Activated CD4-positive, alpha-beta T cell treated with anti-CD3 and anti-CD28 coated beads, Interleukin-2, amount 50 U/mL, for 24 hours (primary cell): Measurements from ENCODE around the gene C7orf25.
"Not testable (repeated sequence)": the region's sequence is repeated elsewhere in the genome, so short reads cannot be mapped to it uniquely, and the experiment has no call there.

ENCODE experiments used
- DNase-seq, 2 donors: peaks; one replicate each; pipeline ENCODE4 v3.0.0-alpha.2; 2020; ENCODE audit warnings: low read depth in 1 of 2, low spot score in 1 of 2

The C7orf25 gene

DNA sequence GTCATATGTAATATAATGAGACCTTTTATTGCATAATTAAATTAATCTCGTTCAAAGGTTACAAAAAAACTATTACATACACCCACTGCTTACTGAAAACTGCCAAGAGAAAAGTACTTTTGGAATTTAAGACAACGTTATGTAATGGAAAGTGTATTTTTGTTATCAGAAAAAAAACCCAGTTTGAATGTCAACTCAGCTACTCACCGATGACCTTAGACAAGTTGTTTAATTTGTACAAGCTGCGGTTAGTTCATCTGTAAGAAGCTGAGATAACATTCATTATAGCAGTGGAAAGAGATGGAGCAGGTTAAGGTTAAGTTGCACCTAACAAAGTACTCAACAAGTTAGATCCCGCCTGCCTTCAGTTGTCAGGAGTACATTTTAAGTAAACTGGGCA, 19.0 kb upstream of the C7orf25 start:
- DNase-seq = no peak

DNA sequence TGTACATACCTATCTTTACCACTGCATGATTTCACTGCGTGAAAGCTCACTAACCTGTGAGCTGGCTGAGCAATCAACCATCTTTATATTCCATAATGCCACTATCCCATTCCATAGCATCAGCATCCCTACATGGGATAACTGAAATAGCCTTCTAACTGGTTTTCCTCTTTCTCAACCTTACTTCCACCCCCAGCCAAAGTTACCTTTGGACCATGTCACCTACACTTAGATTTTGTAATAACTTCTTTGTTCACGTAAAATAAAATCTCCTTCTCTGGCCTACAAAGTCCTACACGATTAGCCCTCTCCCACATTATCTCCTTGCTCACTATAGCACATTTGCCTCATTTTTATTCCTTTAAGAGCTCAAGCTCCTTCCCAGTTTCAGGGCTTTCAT, 17.6 kb upstream of the C7orf25 start:
- no peak for DNase-seq

DNA sequence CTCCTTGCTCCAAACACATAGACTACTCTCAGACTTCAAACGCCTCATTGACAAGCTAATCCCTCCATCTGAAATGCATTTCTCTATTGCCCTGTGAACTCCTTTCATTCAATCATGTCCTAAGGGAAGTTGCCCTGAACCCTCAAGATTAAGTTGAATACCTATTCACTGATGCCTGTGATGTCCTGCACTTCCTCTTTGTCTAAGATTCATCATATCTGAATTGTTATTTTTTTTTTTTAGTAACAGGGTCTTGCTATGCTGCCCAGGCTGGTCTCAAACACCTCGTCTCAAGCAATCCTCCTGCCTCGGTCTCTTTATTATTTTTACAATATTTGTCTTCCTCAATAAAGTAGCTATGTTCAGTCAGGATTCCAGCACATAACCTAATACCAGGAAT, 16.9 kb upstream of the C7orf25 start:
- no peak for DNase-seq

DNA sequence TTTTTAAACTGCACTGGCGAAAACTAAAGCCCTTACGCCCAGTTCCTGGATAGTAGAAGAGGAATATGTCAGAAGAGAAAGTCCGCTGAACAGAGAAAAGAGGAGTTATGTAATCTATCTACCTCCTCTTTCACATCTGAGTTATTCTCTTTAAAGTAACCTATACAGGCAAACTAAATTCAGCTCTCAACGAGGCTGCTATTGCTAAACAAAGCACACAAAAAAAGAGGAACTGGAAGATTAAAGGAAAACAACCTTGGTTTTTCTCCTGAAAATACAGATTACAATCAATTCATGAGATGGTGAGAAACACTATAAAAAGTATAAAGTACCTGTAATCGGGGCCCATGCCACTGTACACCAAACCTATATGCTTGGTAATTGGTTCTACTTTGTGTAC, 14.3 kb upstream of the C7orf25 start:
- DNase-seq = no peak

DNA sequence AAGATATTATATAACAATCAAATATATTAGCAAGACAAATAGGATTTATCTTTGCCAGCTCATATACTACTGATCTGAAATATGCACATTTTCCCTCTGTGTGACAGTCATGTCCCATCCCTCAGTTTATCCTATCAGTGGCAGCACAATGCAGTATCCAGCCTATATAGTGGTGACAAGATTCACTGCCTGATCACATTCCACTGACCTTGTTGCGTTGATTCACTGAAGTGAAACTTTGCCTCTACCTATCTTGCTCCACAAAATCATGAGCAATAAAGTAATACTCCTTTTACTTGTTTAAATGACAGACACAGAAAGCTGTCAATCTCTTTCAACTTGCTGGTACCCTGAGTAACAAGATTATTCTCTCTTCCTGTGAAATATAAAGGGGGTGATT, 13.8 kb upstream of the C7orf25 start:
- DNase-seq = no peak

DNA sequence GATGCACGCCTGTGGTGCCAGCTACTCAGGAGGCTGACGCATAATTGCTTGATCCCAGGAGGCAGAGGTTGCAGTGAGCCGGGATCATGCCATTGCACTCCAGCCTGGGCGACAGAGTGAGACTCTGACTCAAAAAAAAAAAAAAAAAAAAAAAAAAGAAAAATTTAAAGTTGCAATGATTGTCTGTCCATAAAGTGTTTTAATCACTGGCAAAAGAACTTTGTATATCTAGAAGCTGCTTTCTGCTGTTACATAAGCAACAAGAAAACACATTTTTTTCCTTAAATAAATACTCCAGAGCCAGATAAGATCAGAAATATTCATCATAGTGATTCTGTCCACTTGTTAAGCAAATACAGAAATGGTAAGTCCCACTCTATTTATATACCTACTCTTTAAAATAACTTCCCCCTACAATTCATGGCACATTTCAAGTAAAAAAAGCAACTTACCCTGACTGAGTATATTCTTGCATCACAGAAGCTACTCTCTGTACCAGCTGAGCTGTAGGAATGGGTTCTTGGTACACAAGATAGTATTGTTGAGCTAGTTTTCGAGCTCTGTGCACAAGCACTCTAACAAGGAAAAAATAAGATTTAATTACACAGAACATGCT, 12.5 kb upstream of the C7orf25 start:
- no peak for DNase-seq

DNA sequence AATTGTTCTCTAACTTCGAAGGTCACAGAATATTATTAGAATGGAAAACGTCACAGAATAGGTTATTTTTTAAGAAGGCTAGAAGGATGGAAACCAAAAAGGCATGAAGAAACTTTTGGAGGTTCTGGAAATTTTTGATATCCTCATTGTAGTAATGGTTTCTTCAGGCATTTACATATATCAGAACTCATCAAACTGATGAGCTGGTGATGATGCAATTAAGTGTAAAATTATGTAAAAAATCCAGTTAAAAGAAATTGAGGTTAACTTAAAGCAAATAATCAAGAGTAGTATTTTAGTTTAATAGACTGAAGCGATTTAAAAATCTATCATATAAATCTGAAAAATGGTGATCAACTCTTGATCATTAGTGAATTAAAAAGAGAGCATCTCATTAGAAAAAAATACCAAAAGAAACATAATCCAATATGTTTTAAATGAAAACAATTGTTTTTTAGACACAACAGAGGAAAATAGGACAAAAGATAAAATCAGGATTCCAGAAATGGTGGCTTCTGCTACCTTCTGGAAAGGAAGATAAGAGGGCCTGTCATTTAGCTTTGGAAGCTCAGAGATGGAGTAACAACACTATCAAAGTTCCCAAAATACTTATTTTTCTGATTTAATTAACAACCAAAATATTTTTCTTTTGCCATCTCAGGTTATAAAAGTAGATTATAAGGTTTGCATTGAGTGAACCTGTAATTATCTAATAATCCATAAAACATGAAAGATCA, 10.3 kb upstream of the C7orf25 start:
- DNase-seq = no peak

DNA sequence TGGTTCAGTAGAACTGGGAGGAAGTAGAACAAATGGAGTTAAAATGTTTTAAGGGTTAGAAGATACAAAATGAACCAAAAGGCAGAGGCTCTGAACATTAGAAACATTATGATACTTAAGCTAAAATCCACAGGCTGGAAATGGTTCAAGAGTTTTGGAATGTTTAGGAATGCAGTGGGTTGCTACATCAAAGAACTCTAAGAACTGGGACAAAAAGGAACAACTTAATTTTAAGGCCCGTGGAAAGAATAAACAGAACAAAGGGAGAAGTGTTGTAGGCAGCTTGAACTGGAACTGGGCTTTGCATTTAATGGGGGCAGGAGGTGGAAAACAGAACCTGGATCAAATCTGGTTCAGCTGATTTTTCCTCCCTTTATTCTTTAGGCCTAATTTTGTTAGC, 3.5 kb upstream of the C7orf25 start:
- DNase-seq = no peak

DNA sequence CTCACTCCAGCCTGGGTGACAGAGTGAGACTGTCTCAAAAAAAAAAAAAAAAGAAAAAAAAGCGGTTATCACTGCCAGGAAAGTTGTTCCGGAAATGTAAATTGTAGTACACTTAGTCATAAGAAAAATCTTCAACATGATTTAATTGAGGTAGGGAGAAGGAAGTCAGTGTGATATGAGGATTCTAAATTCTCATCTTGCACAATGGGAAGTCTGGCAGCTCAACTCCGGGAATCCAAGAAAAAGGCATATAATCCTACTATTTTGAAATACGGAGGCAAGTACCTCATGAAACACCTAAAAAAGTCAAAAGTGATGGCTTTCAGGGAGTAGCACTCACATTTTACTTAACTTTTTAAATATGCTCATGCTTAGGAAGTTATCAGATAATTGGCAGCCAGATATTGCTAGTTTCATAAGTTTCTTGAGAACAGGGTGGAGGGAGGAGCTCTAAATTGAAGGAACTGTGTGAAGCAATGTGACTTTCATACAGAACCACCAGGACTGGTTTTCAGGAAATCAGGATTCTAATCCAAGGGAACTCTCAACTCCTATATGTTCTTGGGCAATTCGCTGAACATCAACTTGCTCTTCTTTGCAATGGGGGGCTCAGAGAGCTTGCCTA, 2.7 kb upstream of the C7orf25 start:
- DNase-seq = no peak

DNA sequence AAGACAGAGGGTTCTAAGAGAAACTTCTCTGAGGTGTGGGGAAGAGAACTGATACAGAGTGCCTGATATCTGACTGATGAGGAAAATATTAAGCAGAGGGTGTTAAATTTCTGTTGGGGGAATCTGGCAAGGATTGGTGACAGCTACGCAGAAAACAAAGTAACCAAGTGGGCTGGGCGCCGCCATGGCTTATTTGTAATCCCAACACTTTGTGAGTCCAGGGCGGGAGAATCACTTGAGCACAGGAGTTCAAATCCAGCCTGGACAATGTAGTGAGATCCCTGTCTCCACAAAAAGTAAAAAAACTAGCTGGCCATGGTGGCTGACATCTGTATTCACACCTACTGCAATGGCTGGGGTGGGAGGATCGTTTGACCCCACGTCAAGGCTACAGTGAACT, 2.1 kb upstream of the C7orf25 start:
- DNase-seq = no peak

DNA sequence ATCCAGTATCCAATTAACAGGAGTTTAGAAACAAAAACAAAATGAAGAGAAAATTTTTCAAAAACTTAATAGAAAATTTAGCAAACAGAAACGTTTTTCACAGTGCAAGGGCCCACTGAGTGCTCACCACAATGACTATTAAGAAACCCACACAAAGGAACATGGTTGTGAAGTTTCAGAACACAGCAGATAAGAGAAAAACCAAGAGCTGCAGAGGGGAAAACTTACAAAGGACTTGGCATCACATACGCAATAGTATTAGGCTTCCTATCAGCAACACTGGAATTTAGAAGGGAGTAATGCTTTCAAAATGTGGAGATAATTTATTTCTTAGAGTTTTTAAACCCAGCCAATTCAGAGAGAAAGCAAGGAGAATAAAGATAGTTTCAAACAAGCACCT, 1.7 kb upstream of the C7orf25 start:
- no peak for DNase-seq

DNA sequence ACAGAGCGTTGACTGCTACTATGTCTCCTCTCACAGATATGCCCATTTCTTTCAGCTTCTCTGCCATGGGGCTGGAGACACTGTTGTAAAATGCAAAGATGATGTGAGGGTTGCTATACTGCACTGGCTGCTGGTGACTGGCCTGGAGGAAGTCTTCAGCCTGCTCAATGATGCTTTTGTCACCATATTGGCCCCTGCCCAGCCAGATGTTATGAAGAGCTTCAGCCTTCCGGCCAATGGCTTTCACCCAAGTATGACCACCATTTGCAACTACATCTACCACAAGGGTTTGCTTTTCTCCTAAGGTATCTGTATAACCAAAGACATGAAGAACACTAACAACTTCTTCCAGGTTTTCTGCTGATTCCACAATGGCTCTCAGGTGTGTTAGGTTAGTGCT, 1.6 kb downstream of the C7orf25 start:
- no peak for DNase-seq

DNA sequence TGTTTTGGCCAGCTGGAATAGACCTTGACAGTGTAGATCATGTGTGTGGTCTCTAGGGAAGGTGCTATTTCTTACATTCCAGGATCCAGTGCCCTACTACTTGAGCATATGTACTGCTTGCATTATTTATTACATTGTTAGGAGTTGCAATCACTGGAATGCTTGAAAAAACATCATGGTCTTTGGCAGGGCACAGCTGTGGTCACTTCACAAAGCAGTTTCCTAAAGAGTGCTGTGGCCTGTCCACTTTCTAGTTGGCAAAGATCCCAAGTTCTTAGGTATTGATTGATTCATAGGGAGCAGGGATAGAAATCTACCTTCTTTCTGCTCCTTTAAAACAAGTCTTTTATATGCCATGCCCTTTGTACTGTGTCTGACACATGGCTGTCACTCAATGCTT, 4.6 kb downstream of the C7orf25 start:
- DNase-seq = no peak

DNA sequence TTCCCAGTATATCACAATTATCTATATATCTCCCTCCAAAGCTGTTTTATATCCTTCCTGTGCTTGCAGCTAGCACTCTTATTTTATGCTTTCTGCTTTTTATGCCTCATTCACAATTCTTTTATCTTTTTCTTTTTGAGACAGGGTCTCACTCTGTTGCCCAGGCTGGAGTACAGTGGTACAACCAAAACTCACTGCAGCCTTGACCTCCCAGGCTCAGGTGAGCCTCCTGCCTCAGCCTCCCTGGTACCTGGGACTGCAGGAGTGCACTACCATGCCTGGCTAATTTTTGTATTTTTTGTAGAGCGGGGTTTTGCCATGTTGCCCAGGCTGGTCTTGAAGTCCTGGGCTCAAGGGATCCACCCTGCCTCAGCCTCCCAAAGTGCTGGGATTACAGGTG, 5.7 kb downstream of the C7orf25 start:
- DNase-seq = no peak

DNA sequence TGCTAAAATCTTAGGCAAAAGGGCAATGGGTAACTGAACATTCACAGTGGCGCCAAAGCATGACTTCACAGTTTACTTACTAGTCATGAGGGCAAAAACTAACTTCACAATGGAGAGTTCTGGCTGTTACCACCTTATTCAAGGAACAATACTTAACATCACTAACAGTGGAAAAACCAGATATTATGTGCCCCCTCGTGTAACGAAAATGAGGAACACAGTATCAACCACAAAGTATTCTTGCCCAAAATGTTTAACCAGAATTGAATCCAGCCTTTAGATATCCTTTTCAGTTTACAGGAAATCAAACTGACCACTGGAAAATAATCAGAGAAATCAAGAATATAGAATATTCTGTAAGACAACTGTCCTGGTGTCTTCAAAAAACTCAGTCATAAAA, 9.5 kb downstream of the C7orf25 start:
- no peak for DNase-seq

DNA sequence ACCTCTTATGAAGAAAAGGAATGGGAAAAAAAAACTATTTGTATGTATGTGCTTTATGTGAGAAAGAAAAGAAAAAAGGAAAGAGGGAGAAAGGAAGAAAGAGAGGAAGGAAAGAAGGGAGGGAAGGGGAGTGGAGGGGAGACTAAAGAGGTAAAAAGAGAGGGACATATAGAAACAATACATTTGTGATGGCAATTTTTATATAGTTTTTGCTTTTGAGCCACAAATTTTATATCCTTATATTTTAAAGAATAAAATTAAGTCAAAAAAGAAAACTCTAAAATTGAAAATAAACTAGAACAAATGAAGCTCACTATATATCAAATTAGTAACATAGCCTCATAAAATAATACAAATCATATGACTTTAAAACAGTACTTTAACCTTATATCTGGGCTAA, 11.0 kb downstream of the C7orf25 start:
- no peak for DNase-seq

DNA sequence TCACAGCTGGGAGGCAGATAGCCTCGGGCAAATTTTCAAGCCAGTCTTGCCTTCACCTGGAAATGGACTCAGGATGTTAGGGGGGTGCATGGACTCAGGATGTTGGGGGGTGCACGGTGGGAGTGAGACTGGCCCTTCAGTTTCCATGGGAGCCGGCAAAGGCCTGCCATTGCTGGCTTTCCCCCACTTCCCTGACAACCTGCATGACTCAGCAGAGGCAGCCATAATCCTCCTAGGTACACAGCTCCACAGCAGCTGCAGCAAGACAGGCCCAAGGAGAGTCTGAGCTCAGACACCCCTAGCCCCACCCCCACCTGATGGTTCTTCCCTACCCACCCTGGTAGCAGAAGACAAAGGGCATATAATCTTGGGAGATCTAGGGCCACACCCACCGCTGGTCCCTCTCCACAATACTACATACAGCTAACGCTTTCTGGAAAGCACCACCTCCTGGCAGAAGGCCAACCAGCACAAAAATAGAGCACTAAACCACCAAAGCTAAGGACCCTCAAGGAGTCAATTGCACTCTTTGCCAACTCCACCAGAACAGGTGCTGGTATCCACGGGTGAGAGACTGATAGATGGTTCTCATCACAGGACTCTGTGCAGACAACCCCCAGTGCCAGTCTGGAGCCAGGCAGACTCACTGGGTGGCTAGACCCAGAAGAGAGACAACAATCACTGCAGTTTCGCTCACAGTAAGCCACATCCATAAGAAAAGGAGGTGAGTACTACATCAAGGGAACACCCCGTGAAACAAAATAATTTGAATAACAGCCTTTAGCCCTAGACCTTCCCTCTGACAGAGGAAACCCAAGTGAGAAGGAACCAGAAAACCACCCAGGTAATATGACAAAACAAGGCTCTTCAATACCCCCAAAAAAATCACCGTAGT, 18.3 kb downstream of the C7orf25 start:
- DNase-seq = no peak

DNA sequence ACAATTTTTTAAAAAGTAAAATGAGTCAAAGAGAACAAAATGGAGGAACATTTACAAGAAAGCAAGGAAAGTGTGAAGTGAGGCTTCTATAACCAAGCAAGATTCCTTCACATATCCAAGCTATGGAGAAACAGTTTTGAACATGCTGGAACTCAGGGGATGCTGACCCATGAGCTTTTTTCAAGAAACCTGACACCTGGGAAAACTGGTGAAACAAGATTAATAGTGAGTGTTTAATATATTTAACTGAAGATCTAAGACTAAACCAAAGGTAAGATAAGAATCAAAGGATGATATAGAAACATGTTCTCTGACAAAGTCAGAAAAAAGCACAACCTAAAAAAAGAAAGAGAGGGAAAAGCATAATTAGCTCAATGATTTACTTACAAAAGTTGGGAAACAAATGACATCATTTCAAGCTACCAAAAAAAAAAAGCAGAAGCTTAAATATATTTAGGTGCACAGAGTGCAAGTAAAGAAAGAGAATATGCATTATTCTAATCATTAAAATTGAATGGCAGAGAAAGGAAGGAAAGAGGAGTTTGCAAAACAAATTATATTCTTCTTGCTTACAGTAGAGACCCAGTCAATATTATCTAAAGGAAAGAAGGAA, 24.9 kb downstream of the C7orf25 start:
- no peak for DNase-seq

DNA sequence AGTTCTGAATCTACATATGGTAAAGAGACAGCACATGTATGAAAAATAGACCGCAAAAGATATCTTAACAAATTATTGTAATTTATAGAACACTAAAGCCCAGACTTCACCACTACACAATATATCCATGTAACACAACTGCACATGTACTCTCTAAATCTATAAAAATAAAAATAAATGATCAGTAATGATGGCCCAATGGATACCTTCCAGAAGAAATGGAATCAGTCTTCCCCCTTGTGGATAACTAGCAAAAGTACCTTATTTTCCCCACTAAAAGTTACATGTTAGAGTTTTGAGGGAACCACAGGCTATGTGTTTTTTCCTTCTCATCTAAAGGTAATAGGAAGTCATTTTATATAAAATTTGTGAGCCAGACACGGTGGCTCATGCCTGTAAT, 25.7 kb downstream of the C7orf25 start:
- no peak for DNase-seq

DNA sequence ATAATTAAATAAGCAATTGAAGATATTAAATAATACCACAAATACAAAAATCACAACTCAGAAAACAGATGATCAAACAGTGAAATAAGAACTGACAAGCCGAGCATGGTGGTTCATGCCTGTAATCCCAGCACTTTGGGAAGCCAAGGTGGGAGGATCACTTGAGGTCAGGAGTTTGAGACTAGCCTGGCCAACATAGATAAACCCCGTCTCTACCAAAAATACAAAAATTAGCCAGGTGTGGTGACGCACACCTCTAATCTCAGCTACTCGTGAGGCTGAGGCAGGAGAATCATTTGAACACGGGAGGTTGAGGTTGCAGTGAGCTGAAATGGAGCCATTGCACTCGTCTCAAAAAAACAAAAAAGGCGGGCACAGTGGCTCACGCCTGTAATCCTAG, 26.7 kb downstream of the C7orf25 start:
- not testable (repeated sequence) for DNase-seq

DNA sequence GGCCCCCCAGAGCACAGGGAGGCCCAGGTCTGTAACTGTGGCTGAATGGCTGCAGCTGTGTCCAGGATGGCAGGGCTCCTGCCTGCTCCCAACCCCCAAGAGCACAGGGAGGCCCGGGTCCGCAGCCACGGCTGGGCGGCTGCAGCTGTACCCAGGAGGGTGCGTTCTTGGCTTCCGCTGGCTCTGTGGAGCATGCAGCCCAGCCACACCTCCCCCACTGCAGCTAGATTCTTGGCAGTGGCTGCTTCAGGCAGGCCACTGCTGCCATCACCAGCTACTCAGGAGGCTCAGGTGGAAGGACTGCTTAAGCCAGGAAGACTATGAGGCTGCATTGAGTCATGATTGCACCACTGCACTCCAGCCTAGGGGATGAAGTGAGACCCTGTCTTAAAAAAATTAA, 27.9 kb downstream of the C7orf25 start:
- no peak for DNase-seq
